Measurements from ENCODE around the gene SLA2.

DNA sequence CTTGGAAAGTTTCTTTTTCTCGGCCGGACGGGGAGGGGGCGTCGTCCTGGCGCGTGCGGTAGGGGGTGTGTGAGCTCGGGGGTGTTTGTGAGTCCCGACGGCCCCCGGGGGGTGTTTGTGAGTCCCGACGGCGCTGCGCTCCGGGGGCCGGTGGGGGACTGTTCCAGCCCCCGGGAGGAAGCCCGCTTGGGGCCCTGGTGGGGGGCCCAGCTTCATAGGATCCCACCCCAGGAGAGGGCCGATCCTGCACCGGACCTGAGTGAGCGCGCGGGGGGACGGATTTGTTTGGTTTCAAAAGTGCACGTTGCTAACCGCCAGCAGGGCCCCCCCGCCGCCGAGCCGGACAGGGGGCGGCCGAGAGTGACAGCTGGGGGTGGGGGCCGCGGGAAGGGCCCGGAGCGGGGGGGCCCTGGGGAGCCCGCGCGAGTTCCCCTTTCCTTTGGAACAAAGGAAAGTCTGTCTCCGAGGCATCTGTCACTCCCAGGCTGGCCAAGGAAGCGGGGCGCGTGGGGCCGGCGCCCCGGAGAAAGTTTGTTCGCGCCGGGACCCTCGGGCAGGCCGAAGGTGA is 72.1 kb downstream of the SLA2 start:
- TF ChIP-seq, protein P1, sequence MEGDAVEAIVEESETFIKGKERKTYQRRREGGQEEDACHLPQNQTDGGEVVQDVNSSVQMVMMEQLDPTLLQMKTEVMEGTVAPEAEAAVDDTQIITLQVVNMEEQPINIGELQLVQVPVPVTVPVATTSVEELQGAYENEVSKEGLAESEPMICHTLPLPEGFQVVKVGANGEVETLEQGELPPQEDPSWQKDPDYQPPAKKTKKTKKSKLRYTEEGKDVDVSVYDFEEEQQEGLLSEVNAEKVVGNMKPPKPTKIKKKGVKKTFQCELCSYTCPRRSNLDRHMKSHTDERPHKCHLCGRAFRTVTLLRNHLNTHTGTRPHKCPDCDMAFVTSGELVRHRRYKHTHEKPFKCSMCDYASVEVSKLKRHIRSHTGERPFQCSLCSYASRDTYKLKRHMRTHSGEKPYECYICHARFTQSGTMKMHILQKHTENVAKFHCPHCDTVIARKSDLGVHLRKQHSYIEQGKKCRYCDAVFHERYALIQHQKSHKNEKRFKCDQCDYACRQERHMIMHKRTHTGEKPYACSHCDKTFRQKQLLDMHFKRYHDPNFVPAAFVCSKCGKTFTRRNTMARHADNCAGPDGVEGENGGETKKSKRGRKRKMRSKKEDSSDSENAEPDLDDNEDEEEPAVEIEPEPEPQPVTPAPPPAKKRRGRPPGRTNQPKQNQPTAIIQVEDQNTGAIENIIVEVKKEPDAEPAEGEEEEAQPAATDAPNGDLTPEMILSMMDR (IDR thresholded peaks at IDR 0.05) = no peak
- TF ChIP-seq TCF12 (IDR thresholded peaks at IDR 0.05) (no peak), YY1 (IDR thresholded peaks at IDR 0.05; ENCODE audit: low read depth) (no peak), EZH2phosphoT487 (IDR thresholded peaks at IDR 0.05; ENCODE audit: borderline replicate concordance, low read depth) (no peak), TAF1 (IDR thresholded peaks at IDR 0.05; ENCODE audit: borderline replicate concordance, low read depth, low read length) (no peak), RAD21 (IDR thresholded peaks at IDR 0.05; ENCODE audit: low read length) (no peak)
- TF ChIP-seq, protein P2, sequence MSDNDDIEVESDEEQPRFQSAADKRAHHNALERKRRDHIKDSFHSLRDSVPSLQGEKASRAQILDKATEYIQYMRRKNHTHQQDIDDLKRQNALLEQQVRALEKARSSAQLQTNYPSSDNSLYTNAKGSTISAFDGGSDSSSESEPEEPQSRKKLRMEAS (IDR thresholded peaks at IDR 0.05; ENCODE audit: low read depth) = no peak
- TF ChIP-seq, protein P3, sequence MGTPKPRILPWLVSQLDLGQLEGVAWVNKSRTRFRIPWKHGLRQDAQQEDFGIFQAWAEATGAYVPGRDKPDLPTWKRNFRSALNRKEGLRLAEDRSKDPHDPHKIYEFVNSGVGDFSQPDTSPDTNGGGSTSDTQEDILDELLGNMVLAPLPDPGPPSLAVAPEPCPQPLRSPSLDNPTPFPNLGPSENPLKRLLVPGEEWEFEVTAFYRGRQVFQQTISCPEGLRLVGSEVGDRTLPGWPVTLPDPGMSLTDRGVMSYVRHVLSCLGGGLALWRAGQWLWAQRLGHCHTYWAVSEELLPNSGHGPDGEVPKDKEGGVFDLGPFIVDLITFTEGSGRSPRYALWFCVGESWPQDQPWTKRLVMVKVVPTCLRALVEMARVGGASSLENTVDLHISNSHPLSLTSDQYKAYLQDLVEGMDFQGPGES (IDR thresholded peaks at IDR 0.05; ENCODE audit: low read depth, low read length) = no peak
- TF ChIP-seq, protein P4, sequence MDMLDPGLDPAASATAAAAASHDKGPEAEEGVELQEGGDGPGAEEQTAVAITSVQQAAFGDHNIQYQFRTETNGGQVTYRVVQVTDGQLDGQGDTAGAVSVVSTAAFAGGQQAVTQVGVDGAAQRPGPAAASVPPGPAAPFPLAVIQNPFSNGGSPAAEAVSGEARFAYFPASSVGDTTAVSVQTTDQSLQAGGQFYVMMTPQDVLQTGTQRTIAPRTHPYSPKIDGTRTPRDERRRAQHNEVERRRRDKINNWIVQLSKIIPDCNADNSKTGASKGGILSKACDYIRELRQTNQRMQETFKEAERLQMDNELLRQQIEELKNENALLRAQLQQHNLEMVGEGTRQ (IDR thresholded peaks at IDR 0.05; ENCODE audit: borderline replicate concordance, low read depth, low read length) = no peak
